H9 (cell line): ENCODE data around the gene SLC30A3. TPM values are rescaled to one million over a fixed set of nuclear protein-coding genes. Genes with fewer than 3 reads are reported as not detected.

ENCODE experiments used
- DNase-seq: peaks from one replicate; pipeline ENCODE4 v3.0.0-alpha.2; 2017
- H2AFZ ChIP-seq: one replicate; pipeline ENCODE4 v1.6.1; 2013; ENCODE audit warnings: mild to moderate bottlenecking, low read length, control low read depth, moderate library complexity
- H2AK5ac ChIP-seq: 2 replicates; pipeline ENCODE4 v1.6.1; 2013; ENCODE audit warnings: low read length, control low read depth, mixed read lengths; ENCODE audit not compliant: insufficient read length
- H2BK120ac ChIP-seq: one replicate; pipeline ENCODE4 v1.6.1; 2013; ENCODE audit warnings: low read depth, mild to moderate bottlenecking, low read length, control low read depth, inconsistent platforms; ENCODE audit not compliant: poor library complexity, severe bottlenecking
- H2BK12ac ChIP-seq: 2 replicates; pipeline ENCODE4 v1.6.1; 2013; ENCODE audit warnings: low read length, control low read depth, mixed read lengths, low read depth; ENCODE audit not compliant: insufficient read length
- H2BK15ac ChIP-seq: 2 replicates; pipeline ENCODE4 v1.6.1; 2013; ENCODE audit warnings: low read depth, low read length, control low read depth
- H2BK20ac ChIP-seq: one replicate; pipeline ENCODE4 v1.6.1; 2013; ENCODE audit warnings: low read depth, mild to moderate bottlenecking, low read length, control low read depth, inconsistent platforms; ENCODE audit not compliant: poor library complexity, severe bottlenecking
- H2BK5ac ChIP-seq: 2 replicates; pipeline ENCODE4 v1.6.1; 2013; ENCODE audit warnings: low read length, control low read depth, mixed read lengths; ENCODE audit not compliant: insufficient read length
- H3K14ac ChIP-seq: 2 replicates; pipeline ENCODE4 v1.6.1; 2013; ENCODE audit warnings: low read length, control low read depth; ENCODE audit not compliant: insufficient read depth
- H3K18ac ChIP-seq: 2 replicates; pipeline ENCODE4 v1.6.1; 2013; ENCODE audit warnings: low read depth, mild to moderate bottlenecking, mixed read lengths, low read length, control low read depth; ENCODE audit not compliant: insufficient read length
- H3K23ac ChIP-seq: 2 replicates; pipeline ENCODE4 v1.6.1; 2013; ENCODE audit warnings: low read length, control low read depth, mixed read lengths, low read depth; ENCODE audit not compliant: insufficient read length
- H3K23me2 ChIP-seq: 2 replicates; pipeline ENCODE4 v1.6.1; 2013; ENCODE audit warnings: low read depth, mild to moderate bottlenecking, mixed read lengths, low read length, control low read depth; ENCODE audit not compliant: insufficient read length, poor library complexity, severe bottlenecking
- H3K27ac ChIP-seq: 2 replicates; pipeline ENCODE4 v1.5.1; 2013; ENCODE audit warnings: low read length, control low read depth, mixed read lengths, low read depth; ENCODE audit not compliant: insufficient read length
- H3K27me3 ChIP-seq: 2 replicates; pipeline ENCODE4 v1.6.1; 2013; ENCODE audit warnings: low read length, control low read depth, inconsistent platforms; ENCODE audit not compliant: insufficient read depth
- H3K4ac ChIP-seq: 2 replicates; pipeline ENCODE4 v1.6.1; 2013; ENCODE audit warnings: low read depth, mild to moderate bottlenecking, control low read depth, inconsistent platforms, low read length, moderate library complexity
- H3K4me1 ChIP-seq: 2 replicates; pipeline ENCODE4 v1.6.1; 2013; ENCODE audit warnings: low read length, control low read depth, inconsistent platforms; ENCODE audit not compliant: insufficient read depth
- H3K4me2 ChIP-seq: 2 replicates; pipeline ENCODE4 v1.6.1; 2013; ENCODE audit warnings: low read length, control low read depth, mixed read lengths; ENCODE audit not compliant: insufficient read length, insufficient read depth
- H3K56ac ChIP-seq: 2 replicates; pipeline ENCODE4 v1.6.1; 2013; ENCODE audit warnings: low read depth, mild to moderate bottlenecking, mixed read lengths, low read length, control low read depth; ENCODE audit not compliant: insufficient read length
- H3K79me1 ChIP-seq: 2 replicates; pipeline ENCODE4 v1.6.1; 2013; ENCODE audit warnings: low read depth, mild to moderate bottlenecking, moderate library complexity, low read length, control low read depth, inconsistent platforms; ENCODE audit not compliant: insufficient read depth, poor library complexity, severe bottlenecking
- H3K79me2 ChIP-seq: 2 replicates; pipeline ENCODE4 v1.6.1; 2013; ENCODE audit warnings: low read length, control low read depth, inconsistent platforms; ENCODE audit not compliant: insufficient read depth
- H3K9ac ChIP-seq: 2 replicates; pipeline ENCODE4 v1.6.1; 2013; ENCODE audit warnings: low read length, control low read depth, mixed read lengths; ENCODE audit not compliant: insufficient read length; ENCODE audit errors: extremely low read depth
- H3K9me3 ChIP-seq: one replicate; pipeline ENCODE4 v1.6.1; 2013; ENCODE audit warnings: low read depth, low read length, inconsistent platforms; ENCODE audit not compliant: control insufficient read depth
- H3T11ph ChIP-seq: one replicate; pipeline ENCODE4 v1.6.1; 2013; ENCODE audit warnings: mild to moderate bottlenecking, low read length, control low read depth, inconsistent platforms
- H4K20me1 ChIP-seq: one replicate; pipeline ENCODE4 v1.6.1; 2013; ENCODE audit not compliant: control insufficient read depth, insufficient read length, insufficient read depth
- H4K5ac ChIP-seq: 2 replicates; pipeline ENCODE4 v1.6.1; 2013; ENCODE audit warnings: low read depth, mild to moderate bottlenecking, mixed read lengths, low read length, control low read depth; ENCODE audit not compliant: insufficient read length
- H4K8ac ChIP-seq: replicated peaks from 2 replicates; pipeline ENCODE4 v1.6.1; 2013; ENCODE audit warnings: low read length, control low read depth, mixed read lengths, low read depth; ENCODE audit not compliant: insufficient read length
- H4K91ac ChIP-seq: 2 replicates; pipeline ENCODE4 v1.6.1; 2013; ENCODE audit warnings: low read depth, mild to moderate bottlenecking, moderate library complexity, mixed read lengths, low read length, control low read depth; ENCODE audit not compliant: insufficient read length
- H3K27ac Mint-ChIP-seq, 3 experiments: 2 replicates in 2 of 3; 3 replicates in 1 of 3; pipeline ENCODE4 v1.8.0; 2020 to 2021; ENCODE audit warnings: mixed read lengths in 3 of 3, mild to moderate bottlenecking in 1 of 3, moderate library complexity in 1 of 3
- H3K27me3 Mint-ChIP-seq: 2 replicates; pipeline ENCODE4 v1.8.0; 2021; ENCODE audit warnings: low read depth, mild to moderate bottlenecking, moderate library complexity, mixed read lengths
- H3K36me3 Mint-ChIP-seq, 3 experiments: 2 replicates in 2 of 3; 3 replicates in 1 of 3; pipeline ENCODE4 v1.8.0; 2020 to 2021; ENCODE audit warnings: low read depth in 3 of 3, mixed read lengths in 3 of 3; ENCODE audit not compliant: insufficient read depth in 1 of 3
- H3K4me1 Mint-ChIP-seq, 2 experiments: 2 replicates each; pipeline ENCODE4 v1.8.0; 2020; ENCODE audit warnings: mixed read lengths in 2 of 2
- H3K4me3 Mint-ChIP-seq, 2 experiments: 2 replicates in 1 of 2; 3 replicates in 1 of 2; pipeline ENCODE4 v1.8.0; 2020 to 2021; ENCODE audit warnings: mild to moderate bottlenecking in 2 of 2, mixed read lengths in 2 of 2, moderate library complexity in 1 of 2
- H3K9me3 Mint-ChIP-seq, 2 experiments: 2 replicates in 1 of 2; 3 replicates in 1 of 2; pipeline ENCODE4 v1.8.0; 2020; ENCODE audit warnings: mild to moderate bottlenecking in 2 of 2, mixed read lengths in 2 of 2, moderate library complexity in 1 of 2
- CTCF ChIP-seq: fragments of 200-600 bp; sonication (generic); conservative IDR thresholded peaks from 3 replicates; pipeline ENCODE4 v1.8.0; 2021; ENCODE audit warnings: antibody characterized with exemption, mild to moderate bottlenecking
- WGBS: extraction: QIAGEN DNeasy Blood & Tissue Kit; methylation state at CpG from one replicate; pipeline ENCODE4 v1.1.7; 2013; ENCODE audit warnings: missing lambda C conversion rate, low lambda C conversion rate, mixed read lengths; ENCODE audit not compliant: insufficient read length; ENCODE audit errors: extremely low coverage; 5-methylcytosine and 5-hydroxymethylcytosine counted together
- total RNA-seq: library from RNA; stranded (reverse); gene quantifications from 2 replicates; pipeline ENCODE4 v1.2.1, GENCODE V29; 2021

Gene SLC30A3
- total RNA-seq, 1 experiment from 2014 or later: 2.5 TPM

- no peaks in the 10 kb centered on the region for H3K9me3 ChIP-seq
- no peak for TF ChIP-seq CTCF
- no CpG with 5 or more reads among the region's 6 CpGs for WGBS
Measured at GRCh38 chr2:27206346-27206745, 56.5 kb downstream of the SLC30A3 start.

More at GRCh38 chr2:27206346-27206745, 56.5 kb downstream of the SLC30A3 start:
- DNase-seq: no peak
- H3K4me2 ChIP-seq: no peak overlapping the region
- H2BK20ac ChIP-seq: no peak overlapping the region
- H3K23ac ChIP-seq: no peak overlapping the region
- no peaks in the 10 kb centered on the region for H3K27me3 ChIP-seq
- peaks cover 3% of the 10 kb centered on the region for H3K23me2 ChIP-seq
- H3K79me1 ChIP-seq: no peaks in the 10 kb centered on the region
- H4K20me1 ChIP-seq: no peaks in the 10 kb centered on the region
- no peak overlapping the region for H2BK5ac ChIP-seq
- H3K14ac ChIP-seq: no peak overlapping the region
- H3K36me3 Mint-ChIP-seq: peaks cover 60 to 88% (median 87%) of the 10 kb centered on the region in 3 experiments
- H3K18ac ChIP-seq: no peak overlapping the region
- no peak overlapping the region for H3K27ac Mint-ChIP-seq
- no peak overlapping the region for H4K91ac ChIP-seq
- H3K4me1 Mint-ChIP-seq: peaks cover 21 to 24% of the 10 kb centered on the region in 2 experiments
- no peak overlapping the region for H2AK5ac ChIP-seq
- no peak overlapping the region for H2AFZ ChIP-seq
- H3T11ph ChIP-seq: no peak overlapping the region
- H3K27me3 Mint-ChIP-seq: no peaks in the 10 kb centered on the region
- no peak overlapping the region for H3K4ac ChIP-seq
- no peaks in the 10 kb centered on the region for H3K4me1 ChIP-seq
- no peaks in the 10 kb centered on the region for H3K9me3 Mint-ChIP-seq
- H3K27ac ChIP-seq: no peak overlapping the region
- H3K79me2 ChIP-seq: no peaks in the 10 kb centered on the region
- H3K9ac ChIP-seq: no peak overlapping the region
- H2BK12ac ChIP-seq: no peak overlapping the region
- no peak overlapping the region for H2BK120ac ChIP-seq
- no peak overlapping the region for H2BK15ac ChIP-seq
- no peak overlapping the region for H4K8ac ChIP-seq
- H3K56ac ChIP-seq: no peak overlapping the region
- H4K5ac ChIP-seq: no peak overlapping the region
- no peak overlapping the region for H3K4me3 Mint-ChIP-seq
